ENCODE results near the gene GRIK4.
"Not testable (repeated sequence)": the region's sequence is repeated elsewhere in the genome, so short reads cannot be mapped to it uniquely, and the experiment has no call there.

Gene GRIK4

GRCh38 chr11:120780239-120780638 lies 268.7 kb downstream of the GRIK4 start:
- no peak for DNase-seq (ENCODE audit: low read depth)

DNA sequence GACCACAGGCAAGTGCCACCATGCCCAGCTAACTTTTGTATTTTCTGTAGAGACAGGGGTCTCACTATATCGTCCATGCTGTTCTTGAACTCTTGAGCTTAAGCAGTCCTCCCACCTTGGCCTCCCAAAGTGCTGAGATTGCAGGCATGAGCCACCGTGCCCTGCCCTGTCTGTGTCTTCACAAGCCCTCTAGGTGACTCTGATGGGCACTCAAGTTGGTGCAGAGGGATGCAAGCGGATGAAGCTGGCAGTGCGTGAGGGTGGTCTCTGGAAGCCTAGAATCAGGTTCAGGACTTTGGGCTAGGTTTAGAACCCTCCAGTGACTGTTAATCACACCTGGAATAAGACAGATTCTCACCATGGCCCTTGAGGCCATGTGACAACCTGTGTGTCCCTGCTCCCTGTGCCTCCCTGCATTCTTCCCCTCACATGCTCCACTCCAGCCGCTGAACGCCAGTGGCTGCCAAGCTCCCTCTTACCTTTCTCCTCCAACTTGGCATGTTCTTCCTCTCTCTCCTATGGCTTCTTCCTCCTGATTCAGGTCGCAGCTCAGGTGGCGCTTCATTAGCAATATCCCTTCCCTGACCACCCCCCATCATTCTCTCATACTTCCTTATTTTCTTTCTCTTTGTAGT lies 270.1 kb downstream of the GRIK4 start:
- DNase-seq (ENCODE audit: low read depth): no peak

DNA sequence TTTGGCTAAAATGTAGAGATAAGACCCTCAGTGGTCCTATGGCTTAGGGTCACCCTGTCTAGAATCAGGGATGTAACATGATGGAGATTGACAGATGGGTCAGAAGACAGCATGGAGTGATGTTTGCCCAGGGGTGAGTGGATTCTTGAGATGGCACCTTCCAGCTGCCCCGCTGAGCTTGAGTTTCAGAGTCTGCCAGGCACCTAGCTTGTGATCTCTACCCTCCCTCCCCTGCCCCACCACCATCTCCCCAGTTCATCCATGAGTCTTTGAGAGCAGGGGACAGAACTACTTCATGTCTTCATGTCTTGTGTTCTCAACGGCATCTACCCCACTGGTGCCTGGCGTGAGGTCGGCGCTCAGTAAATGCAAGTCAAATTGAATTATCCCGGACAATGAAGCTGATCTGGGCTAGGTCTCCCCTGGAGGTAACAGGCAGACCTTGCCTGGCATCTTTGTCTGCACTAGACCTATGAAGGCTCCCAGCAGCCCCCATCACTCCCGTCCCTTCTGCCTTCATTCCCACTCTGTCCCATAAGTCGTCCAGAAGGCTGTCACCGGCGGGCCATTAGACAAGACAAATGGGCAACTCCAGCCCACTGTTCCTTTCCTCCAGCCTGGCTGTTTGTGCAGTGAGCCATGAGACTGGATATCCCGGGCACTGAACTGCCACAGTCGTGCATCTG lies 273.2 kb downstream of the GRIK4 start:
- no peak for DNase-seq (ENCODE audit: low read depth)

DNA sequence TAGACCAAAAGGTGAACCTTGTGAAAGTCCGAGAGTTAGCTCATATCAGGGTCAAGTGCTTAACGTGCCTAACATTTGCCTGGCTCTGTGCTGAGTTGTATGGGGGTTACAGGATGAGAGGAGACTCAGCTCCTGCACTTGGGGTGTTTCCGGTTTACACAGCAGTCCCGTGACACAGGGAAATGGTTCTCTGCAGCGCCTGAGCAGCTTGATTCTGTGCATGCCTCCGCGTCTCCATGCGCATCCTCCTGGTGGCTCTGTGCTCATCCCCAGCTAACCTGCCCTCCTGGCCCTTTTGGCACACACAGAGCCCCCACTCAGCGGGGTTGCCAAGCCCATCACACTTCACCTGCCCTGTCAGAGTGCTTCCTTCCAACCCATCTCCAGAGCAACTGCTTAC lies 274.0 kb downstream of the GRIK4 start:
- DNase-seq (ENCODE audit: low read depth): no peak

GRCh38 chr11:120786206-120786735 lies 274.7 kb downstream of the GRIK4 start:
- DNase-seq (ENCODE audit: low read depth): no peak

DNA sequence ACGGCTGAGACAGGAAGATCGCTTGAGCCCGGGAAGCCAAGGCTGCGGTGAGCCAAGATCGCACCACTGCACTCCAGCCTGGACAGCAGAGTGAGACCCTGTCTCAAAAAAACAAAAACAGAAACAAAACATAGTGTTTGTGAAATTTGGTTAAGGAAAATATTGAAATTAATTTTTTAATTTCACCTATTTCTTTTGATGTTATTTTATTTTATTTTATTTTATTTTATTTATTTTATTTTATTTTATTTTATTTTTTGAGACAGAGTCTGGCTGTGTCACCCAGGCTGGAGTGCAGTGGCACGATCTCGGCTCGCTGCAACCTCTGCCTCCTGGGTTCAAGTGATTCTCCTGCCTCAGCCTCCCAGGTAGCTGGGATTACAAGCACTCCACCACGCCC lies 275.7 kb downstream of the GRIK4 start:
- not testable (repeated sequence) for DNase-seq (ENCODE audit: low read depth)

GRCh38 chr11:120789391-120789790 lies 277.8 kb downstream of the GRIK4 start:
- DNase-seq (ENCODE audit: low read depth): no peak

DNA sequence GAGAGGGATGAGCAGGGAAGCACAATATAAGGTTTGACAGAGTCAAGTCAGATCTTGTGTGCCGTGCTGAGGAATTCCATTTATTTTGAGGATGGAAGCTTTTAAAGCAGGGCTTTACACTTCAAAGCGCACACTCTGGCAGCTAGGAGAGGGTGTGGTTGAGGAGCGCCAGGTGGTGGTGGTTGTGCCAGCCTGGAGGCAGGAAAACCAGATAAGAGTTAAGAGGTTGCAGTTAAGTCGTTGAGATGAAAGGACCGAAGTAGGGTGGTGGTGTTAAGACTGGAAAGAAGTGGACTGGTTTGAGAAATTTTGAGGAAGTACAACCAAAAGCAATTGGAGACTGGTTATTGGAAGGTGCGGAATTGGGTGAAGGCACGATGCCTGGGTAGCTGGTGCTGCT lies 280.8 kb downstream of the GRIK4 start:
- no peak for DNase-seq (ENCODE audit: low read depth)

GRCh38 chr11:120793150-120793549 lies 281.6 kb downstream of the GRIK4 start:
- no peak for DNase-seq (ENCODE audit: low read depth)

DNA sequence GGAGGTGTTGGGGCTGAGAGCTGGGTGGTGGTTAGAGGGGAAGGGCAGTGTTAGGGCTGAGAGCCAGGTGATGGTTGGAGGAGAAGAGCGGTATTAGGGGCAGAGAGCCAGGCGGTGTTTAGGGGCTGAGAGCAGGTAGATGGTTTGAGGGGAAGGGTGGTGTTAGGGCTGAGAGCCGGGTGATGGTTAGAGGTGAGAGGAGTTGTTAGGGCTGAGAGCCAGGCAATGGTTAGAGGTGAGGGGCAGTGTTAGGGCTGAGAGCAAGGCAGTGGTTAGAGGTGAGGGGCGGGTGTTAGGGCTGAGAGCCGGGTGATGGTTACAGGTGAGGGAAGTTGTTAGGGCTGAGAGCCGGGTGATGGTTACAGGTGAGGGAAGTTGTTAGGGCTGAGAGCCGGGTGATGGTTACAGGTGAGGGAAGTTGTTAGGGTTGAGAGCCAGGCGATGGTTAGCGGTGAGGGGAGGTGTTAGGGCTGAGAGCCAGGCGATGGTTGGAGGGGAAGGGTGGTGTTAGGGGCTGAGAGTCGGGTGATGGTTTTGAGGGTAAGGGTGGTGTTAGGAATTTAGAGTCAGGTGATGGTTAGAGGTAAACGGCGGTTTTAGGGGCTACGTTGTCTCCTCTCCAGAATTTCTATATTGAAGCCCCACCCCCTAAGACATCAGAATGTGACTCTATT lies 282.4 kb downstream of the GRIK4 start:
- DNase-seq (ENCODE audit: low read depth): no peak

DNA sequence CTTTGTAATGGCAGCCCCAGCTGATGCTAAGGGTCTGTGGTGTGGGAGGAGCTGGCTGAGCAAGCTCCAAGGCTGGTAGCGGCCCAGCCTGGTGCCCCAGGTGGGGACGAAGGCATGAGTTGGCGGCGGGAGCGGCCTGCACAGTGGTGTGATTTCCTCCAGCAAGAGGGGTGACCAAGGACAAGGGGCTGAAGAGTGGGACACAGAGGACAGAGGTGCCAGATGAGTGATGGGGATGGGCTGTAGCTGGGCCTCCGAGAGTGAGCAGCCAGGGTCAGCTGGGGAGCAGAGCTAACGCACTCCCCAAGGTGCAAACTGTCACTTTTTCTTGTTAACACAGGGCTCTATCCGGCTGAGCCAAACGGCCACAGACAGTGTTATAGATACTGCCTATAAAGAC lies 283.2 kb downstream of the GRIK4 start:
- DNase-seq (ENCODE audit: low read depth): no peak

GRCh38 chr11:120795185-120795584 lies 283.6 kb downstream of the GRIK4 start:
- no peak for DNase-seq (ENCODE audit: low read depth)

GRCh38 chr11:120797143-120797542 lies 285.6 kb downstream of the GRIK4 start:
- DNase-seq (ENCODE audit: low read depth): no peak

- no peak for DNase-seq (ENCODE audit: low read depth)
Observed at GRCh38 chr11:120798854-120799253, 287.3 kb downstream of the GRIK4 start.

DNA sequence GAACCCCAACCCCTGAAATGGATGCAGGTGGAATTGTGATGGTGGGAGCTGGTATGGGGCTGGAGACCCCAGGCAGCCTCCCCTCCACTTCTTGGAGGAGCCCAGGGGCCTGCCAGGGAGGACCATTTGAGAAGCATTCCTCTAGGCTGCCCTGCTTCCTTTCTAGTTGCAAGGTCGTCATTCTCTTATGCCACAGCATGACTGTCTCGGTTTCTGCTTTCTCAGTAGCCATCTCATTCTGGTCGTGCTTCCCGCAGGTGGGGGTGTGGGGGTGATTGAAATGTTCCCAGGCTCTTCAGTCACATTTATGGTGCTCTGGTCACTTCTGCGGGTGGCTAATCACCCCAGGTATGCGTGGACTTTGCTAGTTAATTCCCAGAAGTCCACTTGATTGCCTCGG lies 288.7 kb downstream of the GRIK4 start:
- no peak for DNase-seq (ENCODE audit: low read depth)

DNA sequence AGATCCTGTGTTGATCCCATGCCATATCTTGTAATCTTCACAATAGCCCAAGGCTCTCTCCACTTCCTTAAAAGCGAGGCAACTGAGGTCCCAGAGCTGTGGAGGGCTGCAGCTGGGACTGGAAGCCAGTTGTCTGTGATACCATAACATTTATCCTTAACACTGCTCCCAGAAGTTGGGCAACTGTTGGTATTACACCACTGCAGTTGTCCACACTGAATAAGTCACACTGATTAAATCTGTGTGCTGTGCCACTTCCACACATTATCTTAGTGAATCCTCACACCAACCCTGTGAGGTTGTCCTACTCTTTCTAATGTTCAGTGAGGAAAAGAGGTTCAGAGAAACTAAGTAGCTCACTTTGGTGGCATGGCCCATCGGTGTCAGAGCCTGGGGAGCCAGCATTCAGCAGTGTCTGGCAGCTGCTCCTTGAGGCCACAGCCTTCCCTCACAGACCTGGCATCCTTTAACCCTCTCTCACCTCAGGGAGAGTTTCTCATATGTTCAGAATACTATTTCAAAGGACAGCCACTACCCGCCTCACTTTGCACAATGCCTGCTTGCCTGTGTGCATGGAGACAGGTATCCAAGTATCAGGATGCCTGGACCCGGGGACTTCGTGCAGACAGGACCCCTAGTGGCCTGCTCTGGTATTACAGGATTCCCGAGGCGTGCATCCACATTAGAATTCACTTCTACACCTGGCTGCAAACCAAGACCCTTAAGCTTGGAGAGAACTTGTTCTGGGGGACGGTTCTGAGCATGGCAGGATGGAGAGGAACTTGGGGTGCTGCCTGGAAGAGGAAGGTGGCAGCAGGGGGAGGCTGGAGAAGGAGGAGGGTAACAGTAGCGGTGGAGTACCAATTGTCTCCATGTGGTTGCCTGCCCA lies 290.5 kb downstream of the GRIK4 start:
- DNase-seq (ENCODE audit: low read depth): peak; percentile 5

GRCh38 chr11:120805960-120806555 lies 294.5 kb downstream of the GRIK4 start:
- DNase-seq (ENCODE audit: low read depth): no peak

DNA sequence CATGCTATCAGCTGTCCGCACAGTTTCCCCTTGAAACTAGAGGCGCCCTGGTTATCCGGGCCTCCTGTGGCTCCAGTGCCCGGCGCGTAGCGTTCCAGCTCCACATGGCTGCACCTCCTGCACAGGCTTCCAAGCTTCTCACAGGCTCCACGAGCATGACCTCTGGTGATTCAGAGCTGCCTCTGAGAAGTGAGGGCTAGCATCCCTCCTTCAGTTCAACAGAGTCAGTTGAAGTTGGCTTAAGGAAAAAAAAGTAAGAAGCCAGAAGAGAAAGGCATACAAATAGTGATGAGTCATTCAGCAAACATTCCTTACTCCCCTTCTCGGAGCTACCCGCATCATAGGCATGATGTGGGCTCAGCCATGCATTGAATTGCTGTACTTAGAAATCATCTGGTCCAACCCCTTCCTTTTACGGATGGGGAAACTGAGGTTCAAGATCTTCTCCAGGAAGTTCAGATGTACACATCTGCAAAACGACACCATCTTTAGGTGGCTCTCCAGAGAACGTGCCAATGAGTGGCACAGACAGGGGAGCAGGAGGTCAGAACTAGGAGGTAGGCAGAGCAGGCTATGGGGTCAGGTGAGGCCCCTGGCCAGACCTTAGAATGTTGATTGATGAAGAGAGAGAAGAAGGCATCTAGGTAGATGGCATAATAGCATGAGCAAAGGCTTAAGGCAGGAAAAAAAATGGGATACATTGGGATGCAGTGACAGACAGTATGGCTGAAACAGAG lies 296.0 kb downstream of the GRIK4 start:
- DNase-seq (ENCODE audit: low read depth): no peak

DNA sequence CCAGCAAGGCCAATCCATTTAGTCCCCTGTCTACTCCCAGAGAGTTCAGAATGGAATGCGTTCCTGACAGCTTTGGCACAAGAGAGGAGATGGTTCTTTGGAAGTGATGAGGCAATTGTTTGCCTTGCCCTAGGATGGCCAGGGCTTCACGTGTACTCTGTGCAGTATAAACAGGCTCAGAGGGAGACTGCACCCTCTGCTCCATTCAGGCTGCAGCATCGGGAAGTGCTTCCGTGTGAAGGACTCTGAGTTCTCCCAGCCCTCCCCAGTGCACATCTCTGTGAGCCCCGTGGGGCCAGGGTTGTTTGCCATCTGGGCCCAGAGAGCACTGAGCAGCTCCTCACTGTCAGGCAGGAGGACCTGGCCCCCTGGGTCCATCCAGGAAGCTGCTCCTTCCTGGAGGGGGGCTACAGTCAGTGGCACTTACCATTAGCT lies 297.1 kb downstream of the GRIK4 start:
- DNase-seq (ENCODE audit: low read depth): no peak

DNA sequence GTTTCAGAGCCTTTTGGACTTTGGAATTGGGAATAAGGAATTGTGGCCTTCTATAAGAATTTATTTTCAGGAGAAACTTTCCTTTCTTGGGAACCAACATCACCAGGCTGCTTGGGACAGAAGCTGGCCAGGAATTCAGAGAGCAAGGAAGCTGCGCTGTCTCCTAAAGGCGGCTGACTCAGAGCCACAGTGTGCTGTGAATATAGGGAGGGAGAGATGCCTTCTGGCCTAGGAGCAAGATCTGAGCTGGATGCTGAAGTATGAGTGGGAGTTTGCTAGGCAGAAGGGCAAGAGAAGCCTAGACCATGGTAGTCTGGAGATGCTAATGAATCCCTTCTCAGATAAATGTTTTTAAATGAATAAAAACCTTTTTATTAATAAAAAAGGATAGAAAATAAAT lies 298.7 kb downstream of the GRIK4 start:
- no peak for DNase-seq (ENCODE audit: low read depth)

DNA sequence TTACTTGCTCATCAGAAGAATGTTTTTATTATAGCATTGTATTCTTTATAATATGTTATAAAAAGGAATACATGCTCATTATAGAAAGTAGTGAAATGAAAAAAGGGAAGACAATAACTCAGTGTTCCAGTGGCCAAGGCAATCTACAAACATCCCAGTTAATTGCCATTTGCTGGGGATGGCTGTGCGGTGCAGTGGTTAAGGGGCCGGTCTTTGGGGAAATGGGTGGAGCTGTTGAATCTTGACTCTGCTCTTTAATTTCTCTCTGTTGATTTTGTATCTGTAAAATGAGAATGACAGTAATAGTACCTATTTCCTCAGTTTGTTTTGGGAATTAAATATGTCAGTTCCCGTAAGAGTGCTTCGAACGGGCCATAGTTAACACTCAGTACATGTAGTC lies 299.7 kb downstream of the GRIK4 start:
- no peak for DNase-seq (ENCODE audit: low read depth)
